HEK293 (cell line): Measurements from ENCODE around the gene OMD.

Experiments
- CTCF ChIA-PET: fragments of 350-600 bp; formaldehyde crosslinking; extraction: SDS; loops from one replicate; lab custom pipeline; 2021; ENCODE audit warnings: antibody characterized with exemption; lab: Yijun Ruan, JAX
- POLR2A ChIA-PET: fragments of 300-600 bp; formaldehyde crosslinking; extraction: SDS; loops from one replicate; lab custom pipeline; 2020; ENCODE audit warnings: antibody characterized with exemption, inconsistent platforms; lab: Yijun Ruan, JAX
- H3K27ac ChIP-seq: fragments of 200-500 bp; sonication (Bioruptor generic); 2 replicates; pipeline ENCODE4 v1.5.1; 2014; ENCODE audit warnings: low read depth, low read length, control low read depth, inconsistent platforms; ENCODE audit errors: extremely low read depth
- H3K36me3 ChIP-seq, 2 experiments: fragments of 200-500 bp in 1 of 2; sonication (Bioruptor generic) in 1 of 2; 1 replicate in 1 of 2; 2 replicates in 1 of 2; pipeline ENCODE4 v1.5.1; 2014 to 2017; ENCODE audit warnings: inconsistent platforms in 2 of 2, low read length in 2 of 2; ENCODE audit not compliant: control insufficient read depth in 2 of 2, insufficient read depth in 1 of 2
- H3K4me1 ChIP-seq: fragments of 200-500 bp; sonication (Bioruptor generic); 2 replicates; pipeline ENCODE4 v1.5.1; 2014; ENCODE audit warnings: mild to moderate bottlenecking, low read length, inconsistent platforms; ENCODE audit not compliant: control insufficient read depth, insufficient read depth
- H3K4me3 ChIP-seq: 2 replicates; pipeline ENCODE4 v1.5.1; 2011; ENCODE audit warnings: low read depth, mild to moderate bottlenecking, control low read depth, low read length, moderate library complexity
- H3K9me3 ChIP-seq: fragments of 200-500 bp; sonication (Bioruptor generic); 2 replicates; pipeline ENCODE4 v1.5.1; 2014; ENCODE audit warnings: low read depth, low read length, inconsistent platforms; ENCODE audit not compliant: control insufficient read depth, insufficient read depth
- CTCF ChIP-seq: fragments of 450-650 bp; formaldehyde crosslinking; IDR thresholded peaks from 2 replicates; pipeline ENCODE4 v1.5.1; 2016; ENCODE audit warnings: missing biosample characterization, missing genetic modification characterization
- FEZF1 ChIP-seq: fragments of 450-650 bp; formaldehyde crosslinking; IDR thresholded peaks from 2 replicates; pipeline ENCODE4 v1.5.1; 2016; ENCODE audit warnings: missing biosample characterization, missing genetic modification characterization
- IKZF3 ChIP-seq: fragments of 450-650 bp; IDR thresholded peaks from 2 replicates; pipeline ENCODE4 v1.5.0; 2018; ENCODE audit warnings: missing biosample characterization, mild to moderate bottlenecking, missing genetic modification characterization, moderate library complexity
- KLF1 ChIP-seq: fragments of 450-650 bp; formaldehyde crosslinking; IDR thresholded peaks from 2 replicates; pipeline ENCODE4 v1.5.1; 2016; ENCODE audit warnings: missing biosample characterization, missing genetic modification characterization
- KLF9 ChIP-seq: fragments of 450-650 bp; formaldehyde crosslinking; IDR thresholded peaks from 2 replicates; pipeline ENCODE4 v1.5.1; 2016; ENCODE audit warnings: missing biosample characterization, missing genetic modification characterization, low read depth
- MZF1 ChIP-seq: fragments of 450-650 bp; formaldehyde crosslinking; IDR thresholded peaks from 2 replicates; pipeline ENCODE4 v1.5.1; 2017; ENCODE audit warnings: missing biosample characterization, missing genetic modification characterization, borderline replicate concordance
- ZBTB26 ChIP-seq: fragments of 450-650 bp; formaldehyde crosslinking; optimal IDR thresholded peaks from 2 replicates; pipeline ENCODE3; 2016; ENCODE audit warnings: missing biosample characterization, mild to moderate bottlenecking, missing genetic modification characterization
- ZBTB6 ChIP-seq: fragments of 450-650 bp; formaldehyde crosslinking; IDR thresholded peaks from 2 replicates; pipeline ENCODE4 v1.5.1; 2017; ENCODE audit warnings: missing biosample characterization, missing genetic modification characterization
- ZBTB8A ChIP-seq: fragments of 450-650 bp; formaldehyde crosslinking; IDR thresholded peaks from 2 replicates; pipeline ENCODE4 v1.5.1; 2016; ENCODE audit warnings: missing biosample characterization, missing genetic modification characterization
- ZNF10 ChIP-seq: fragments of 450-650 bp; formaldehyde crosslinking; IDR thresholded peaks from 2 replicates; pipeline ENCODE4 v1.5.1; 2017; ENCODE audit warnings: missing biosample characterization, missing genetic modification characterization
- ZNF114 ChIP-seq: fragments of 450-650 bp; formaldehyde crosslinking; IDR thresholded peaks from 2 replicates; pipeline ENCODE4 v1.5.0; 2017; ENCODE audit warnings: missing biosample characterization, missing genetic modification characterization
- ZNF132 ChIP-seq: fragments of 450-650 bp; formaldehyde crosslinking; IDR thresholded peaks from 2 replicates; pipeline ENCODE4 v1.5.1; 2017; ENCODE audit warnings: missing biosample characterization, missing genetic modification characterization, borderline replicate concordance
- ZNF133 ChIP-seq: fragments of 450-650 bp; formaldehyde crosslinking; IDR thresholded peaks from 2 replicates; pipeline ENCODE4 v1.5.1; 2016; ENCODE audit warnings: missing biosample characterization, missing genetic modification characterization
- ZNF140 ChIP-seq: fragments of 450-650 bp; formaldehyde crosslinking; IDR thresholded peaks from 2 replicates; pipeline ENCODE4 v1.5.1; 2016; ENCODE audit warnings: missing biosample characterization, missing genetic modification characterization
- ZNF223 ChIP-seq: fragments of 450-650 bp; formaldehyde crosslinking; IDR thresholded peaks from 2 replicates; pipeline ENCODE4 v1.5.1; 2016; ENCODE audit warnings: missing biosample characterization, missing genetic modification characterization
- ZNF280D ChIP-seq: fragments of 450-650 bp; formaldehyde crosslinking; IDR thresholded peaks from 2 replicates; pipeline ENCODE4 v1.5.1; 2016; ENCODE audit warnings: missing biosample characterization, missing genetic modification characterization
- ZNF324 ChIP-seq: fragments of 450-650 bp; formaldehyde crosslinking; IDR thresholded peaks from 2 replicates; pipeline ENCODE4 v1.5.1; 2016; ENCODE audit warnings: missing biosample characterization, missing genetic modification characterization
- ZNF366 ChIP-seq: fragments of 450-650 bp; formaldehyde crosslinking; conservative IDR thresholded peaks from 2 replicates; pipeline ENCODE4 v1.5.1; 2016; ENCODE audit warnings: missing biosample characterization, missing genetic modification characterization
- ZNF398 ChIP-seq: fragments of 450-650 bp; formaldehyde crosslinking; IDR thresholded peaks from 2 replicates; pipeline ENCODE4 v1.5.1; 2017; ENCODE audit warnings: missing biosample characterization, missing genetic modification characterization
- ZNF529 ChIP-seq: fragments of 450-650 bp; formaldehyde crosslinking; IDR thresholded peaks from 2 replicates; pipeline ENCODE4 v1.5.1; 2017; ENCODE audit warnings: missing genetic modification characterization, missing biosample characterization; ENCODE audit not compliant: insufficient replicate concordance
- ZNF558 ChIP-seq: fragments of 450-650 bp; formaldehyde crosslinking; IDR thresholded peaks from 2 replicates; pipeline ENCODE4 v1.5.1; 2016; ENCODE audit warnings: missing biosample characterization, missing genetic modification characterization
- ZSCAN4 ChIP-seq: fragments of 450-650 bp; formaldehyde crosslinking; IDR thresholded peaks from 2 replicates; pipeline ENCODE4 v1.5.1; 2017; ENCODE audit warnings: missing biosample characterization, missing genetic modification characterization

The OMD gene

GRCh38 chr9:92467041-92467440 is 42.8 kb upstream of the OMD start:
- H3K4me3 ChIP-seq: no peak overlapping the region
- H3K27ac ChIP-seq: no peak overlapping the region
- POLR2A ChIA-PET: no interaction called here
- H3K4me1 ChIP-seq: no peaks in the 10 kb centered on the region
- H3K36me3 ChIP-seq: no peaks in the 10 kb centered on the region
- no peak for TF ChIP-seq ZNF324 (tag by site-specific recombination)
- TF ChIP-seq ZBTB26 (tag by site-specific recombination): no peak
- no peak for TF ChIP-seq KLF9 (tag by site-specific recombination)
- TF ChIP-seq MZF1 (tag by site-specific recombination): no peak
- TF ChIP-seq KLF1 (tag by site-specific recombination): no peak
- no peak for TF ChIP-seq ZNF140 (tag by site-specific recombination)
- TF ChIP-seq ZBTB6: no peak
- TF ChIP-seq FEZF1 (tag by site-specific recombination): no peak
- no peak for TF ChIP-seq ZNF132
- H3K9me3 ChIP-seq: no peaks in the 10 kb centered on the region
- CTCF ChIA-PET: interaction anchor here (0.6 to 1.5 kb wide), 3 partner anchors 10 to 24 kb away, joined by 3 to 4 read pairs (median 3); no protein-coding TSS in a partner anchor

GRCh38 chr9:92463984-92464383 is 39.7 kb upstream of the OMD start:
- no peaks in the 10 kb centered on the region for H3K9me3 ChIP-seq
- H3K27ac ChIP-seq: no peak overlapping the region
- TF ChIP-seq CTCF (tag by site-specific recombination) (no peak), ZNF280D (no peak), ZNF114 (no peak), ZNF366 (tag by site-specific recombination) (no peak), ZNF133 (tag by site-specific recombination) (no peak), ZBTB8A (no peak), ZSCAN4 (no peak), ZNF223 (tag by site-specific recombination) (no peak), ZNF529 (no peak), ZNF10 (tag by site-specific recombination) (no peak), ZNF558 (tag by site-specific recombination) (no peak), IKZF3 (tag by site-specific recombination) (no peak), ZNF398 (tag by site-specific recombination) (no peak)
- TF ChIP-seq, all 188 proteins: peak for 0
- Histone ChIP-seq H3K4me3 (no peak overlapping the region), H3K36me3 (no peaks in the 10 kb centered on the region), H3K4me1 (no peaks in the 10 kb centered on the region)
- ChIA-PET POLR2A (no interaction called here), CTCF (interaction anchor here (0.6 to 0.8 kb wide), 2 partner anchors 8 to 509 kb away, joined by 3 to 6 read pairs; no protein-coding TSS in a partner anchor)
